Erythroblast (primary cell): ENCODE data around the gene PRKG1.

ENCODE experiments used
- GATA1 ChIP-seq: IDR thresholded peaks from 2 replicates; pipeline ENCODE4 v1.6.1; 2011; ENCODE audit warnings: low read depth, mild to moderate bottlenecking, control low read depth, low read length, moderate library complexity
- POLR2A ChIP-seq: IDR thresholded peaks from 2 replicates; pipeline ENCODE4 v1.6.1; 2011; ENCODE audit warnings: mild to moderate bottlenecking, low read length

GRCh38 chr10:51156926-51157325, 82.6 kb downstream of the PRKG1 start:
- TF ChIP-seq POLR2A (no peak), GATA1 (no peak)
